HepG2 (cell line): ENCODE data around the gene AK8.

Source experiments
- AHR ChIP-seq: IDR thresholded peaks from 2 replicates; pipeline ENCODE4 v1.6.1; 2018; ENCODE audit warnings: missing genetic modification reagents, missing compliant biosample characterization
- BHLHE40 ChIP-seq: IDR thresholded peaks from 2 replicates; pipeline ENCODE4 v1.6.1; 2011; ENCODE audit warnings: low read length, improper control_type of control experiment
- CTCF ChIP-seq: sonication (generic); formaldehyde crosslinking; IDR thresholded peaks from 2 replicates; pipeline ENCODE4 v1.5.0; 2020; ENCODE audit warnings: mild to moderate bottlenecking, missing genetic modification reagents, moderate library complexity
- FOXA1 ChIP-seq, 2 experiments: fragments of 450-650 bp in 1 of 2; sonication (generic) in 1 of 2; formaldehyde crosslinking in 1 of 2; IDR thresholded peaks; 2 replicates each; pipeline versions ENCODE4 v1.4.0 to v1.6.1; 2016 to 2020; ENCODE audit warnings: missing genetic modification reagents in 1 of 2
- NBN ChIP-seq: fragments of 450-650 bp; conservative IDR thresholded peaks from 2 replicates; pipeline ENCODE4 v1.6.1; 2017
- NFYB ChIP-seq: sonication (generic); formaldehyde crosslinking; IDR thresholded peaks from 2 replicates; pipeline ENCODE4 v1.4.0; 2020; ENCODE audit warnings: missing genetic modification reagents
- PHF20 ChIP-seq: sonication (generic); formaldehyde crosslinking; IDR thresholded peaks from 2 replicates; pipeline ENCODE4 v1.5.0; 2020; ENCODE audit warnings: mild to moderate bottlenecking, missing genetic modification reagents
- POLR2A ChIP-seq, 2 experiments: IDR thresholded peaks; 2 replicates each; pipeline ENCODE4 v1.6.1; 2011; ENCODE audit warnings: low read depth in 2 of 2, low read length in 2 of 2, mild to moderate bottlenecking in 1 of 2, moderate library complexity in 1 of 2; ENCODE audit not compliant: insufficient read depth in 1 of 2
- SRSF1 ChIP-seq: fragments of 200-400 bp; formaldehyde crosslinking; optimal IDR thresholded peaks from 2 replicates; pipeline ENCODE3; 2017; ENCODE audit warnings: mild to moderate bottlenecking, low read depth, low read length, moderate library complexity
- XRCC5 ChIP-seq: fragments of 200-400 bp; formaldehyde crosslinking; optimal IDR thresholded peaks from 2 replicates; pipeline ENCODE3; 2017; ENCODE audit warnings: mild to moderate bottlenecking, low read length
- ZNF510 ChIP-seq: sonication (generic); formaldehyde crosslinking; IDR thresholded peaks from 2 replicates; pipeline ENCODE4 v1.4.0; 2020; ENCODE audit warnings: low read depth, mild to moderate bottlenecking, missing genetic modification reagents
- ZNF777 ChIP-seq: sonication (generic); formaldehyde crosslinking; IDR thresholded peaks from 2 replicates; pipeline ENCODE4 v1.4.0; 2020; ENCODE audit warnings: missing genetic modification reagents

- TF ChIP-seq BHLHE40 (no peak), POLR2A (IDR thresholded peaks at IDR 0.05; ENCODE audit: insufficient read depth in 1 of 2, low read depth in 2 of 2, low read length in 2 of 2) (no peak), ZNF510 (CRISPR knock-in tag) (no peak), ZNF777 (CRISPR knock-in tag) (no peak), NFYB (CRISPR knock-in tag) (no peak), FOXA1 (IDR thresholded peaks at IDR 0.05) (no peak), FOXA1 (CRISPR knock-in tag; IDR thresholded peaks at IDR 0.05) (no peak), AHR (CRISPR knock-in tag) (no peak), NBN (no peak), XRCC5 (no peak), SRSF1 (no peak), CTCF (no peak), PHF20 (no peak)
Observed at GRCh38 chr9:132791699-132792240, 86.3 kb downstream of the AK8 start.
